LNCAP (cell line): ENCODE measurements around the gene SETD2.

Experiments used
- TF ChIP-seq, protein P1 (sequence below): fragments of 450-650 bp; IDR thresholded peaks from 2 replicates; pipeline ENCODE4 v1.5.1; 2017; ENCODE audit warnings: mild to moderate bottlenecking

SETD2 gene

DNA sequence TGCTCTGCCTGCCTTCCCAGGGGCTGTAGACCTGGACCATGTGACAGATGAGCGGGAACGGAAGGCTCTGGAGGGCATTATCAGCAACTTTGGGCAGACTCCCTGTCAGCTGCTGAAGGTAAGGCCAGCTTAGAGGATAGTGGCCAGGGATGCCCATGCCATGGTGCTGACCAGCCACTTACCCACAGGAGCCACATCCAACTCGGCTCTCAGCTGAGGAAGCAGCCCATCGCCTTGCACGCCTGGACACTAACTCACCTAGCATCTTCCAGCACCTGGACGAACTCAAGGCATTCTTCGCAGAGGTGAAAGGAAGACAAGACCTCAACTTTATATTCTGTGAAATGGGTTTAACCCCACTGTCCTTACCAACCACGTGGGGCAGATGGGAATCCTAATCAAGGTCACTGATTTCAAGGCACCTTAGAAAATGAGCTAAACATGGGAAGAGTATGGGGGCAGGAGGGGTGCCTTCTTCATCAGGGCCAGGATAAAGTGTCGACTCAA is 157.7 kb downstream of the SETD2 start:
- TF ChIP-seq, protein P1, sequence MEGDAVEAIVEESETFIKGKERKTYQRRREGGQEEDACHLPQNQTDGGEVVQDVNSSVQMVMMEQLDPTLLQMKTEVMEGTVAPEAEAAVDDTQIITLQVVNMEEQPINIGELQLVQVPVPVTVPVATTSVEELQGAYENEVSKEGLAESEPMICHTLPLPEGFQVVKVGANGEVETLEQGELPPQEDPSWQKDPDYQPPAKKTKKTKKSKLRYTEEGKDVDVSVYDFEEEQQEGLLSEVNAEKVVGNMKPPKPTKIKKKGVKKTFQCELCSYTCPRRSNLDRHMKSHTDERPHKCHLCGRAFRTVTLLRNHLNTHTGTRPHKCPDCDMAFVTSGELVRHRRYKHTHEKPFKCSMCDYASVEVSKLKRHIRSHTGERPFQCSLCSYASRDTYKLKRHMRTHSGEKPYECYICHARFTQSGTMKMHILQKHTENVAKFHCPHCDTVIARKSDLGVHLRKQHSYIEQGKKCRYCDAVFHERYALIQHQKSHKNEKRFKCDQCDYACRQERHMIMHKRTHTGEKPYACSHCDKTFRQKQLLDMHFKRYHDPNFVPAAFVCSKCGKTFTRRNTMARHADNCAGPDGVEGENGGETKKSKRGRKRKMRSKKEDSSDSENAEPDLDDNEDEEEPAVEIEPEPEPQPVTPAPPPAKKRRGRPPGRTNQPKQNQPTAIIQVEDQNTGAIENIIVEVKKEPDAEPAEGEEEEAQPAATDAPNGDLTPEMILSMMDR: no peak

DNA sequence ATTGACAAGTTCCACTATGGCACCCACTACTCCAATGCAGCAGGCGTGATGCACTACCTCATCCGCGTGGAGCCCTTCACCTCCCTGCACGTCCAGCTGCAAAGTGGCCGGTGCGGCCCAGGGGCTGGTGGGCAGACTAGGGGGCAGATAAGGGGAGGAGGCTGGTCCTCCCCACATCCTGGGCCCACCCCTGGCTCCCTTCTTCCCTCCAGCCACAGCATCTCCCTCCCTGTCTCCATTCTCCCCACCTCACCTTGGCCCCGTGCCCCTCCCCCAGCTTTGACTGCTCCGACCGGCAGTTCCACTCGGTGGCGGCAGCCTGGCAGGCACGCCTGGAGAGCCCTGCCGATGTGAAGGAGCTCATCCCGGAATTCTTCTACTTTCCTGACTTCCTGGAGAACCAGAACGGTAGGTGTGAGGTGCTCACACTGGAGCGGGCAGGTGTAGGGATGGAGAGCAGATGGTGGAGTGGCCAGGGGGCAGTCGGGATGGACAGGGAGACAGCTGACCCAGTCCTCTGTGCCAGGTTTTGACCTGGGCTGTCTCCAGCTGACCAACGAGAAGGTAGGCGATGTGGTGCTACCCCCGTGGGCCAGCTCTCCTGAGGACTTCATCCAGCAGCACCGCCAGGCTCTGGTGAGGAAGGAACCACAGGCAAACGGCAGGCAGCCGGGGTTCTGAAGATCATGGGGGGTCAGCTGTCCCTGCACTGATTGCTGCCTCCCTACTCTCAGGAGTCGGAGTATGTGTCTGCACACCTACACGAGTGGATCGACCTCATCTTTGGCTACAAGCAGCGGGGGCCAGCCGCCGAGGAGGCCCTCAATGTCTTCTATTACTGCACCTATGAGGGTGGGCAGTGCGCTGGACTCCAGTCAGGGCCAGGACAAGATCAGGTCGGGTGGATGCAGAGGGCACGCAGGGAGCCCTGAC is 158.4 kb downstream of the SETD2 start:
- TF ChIP-seq, protein P1: no peak

DNA sequence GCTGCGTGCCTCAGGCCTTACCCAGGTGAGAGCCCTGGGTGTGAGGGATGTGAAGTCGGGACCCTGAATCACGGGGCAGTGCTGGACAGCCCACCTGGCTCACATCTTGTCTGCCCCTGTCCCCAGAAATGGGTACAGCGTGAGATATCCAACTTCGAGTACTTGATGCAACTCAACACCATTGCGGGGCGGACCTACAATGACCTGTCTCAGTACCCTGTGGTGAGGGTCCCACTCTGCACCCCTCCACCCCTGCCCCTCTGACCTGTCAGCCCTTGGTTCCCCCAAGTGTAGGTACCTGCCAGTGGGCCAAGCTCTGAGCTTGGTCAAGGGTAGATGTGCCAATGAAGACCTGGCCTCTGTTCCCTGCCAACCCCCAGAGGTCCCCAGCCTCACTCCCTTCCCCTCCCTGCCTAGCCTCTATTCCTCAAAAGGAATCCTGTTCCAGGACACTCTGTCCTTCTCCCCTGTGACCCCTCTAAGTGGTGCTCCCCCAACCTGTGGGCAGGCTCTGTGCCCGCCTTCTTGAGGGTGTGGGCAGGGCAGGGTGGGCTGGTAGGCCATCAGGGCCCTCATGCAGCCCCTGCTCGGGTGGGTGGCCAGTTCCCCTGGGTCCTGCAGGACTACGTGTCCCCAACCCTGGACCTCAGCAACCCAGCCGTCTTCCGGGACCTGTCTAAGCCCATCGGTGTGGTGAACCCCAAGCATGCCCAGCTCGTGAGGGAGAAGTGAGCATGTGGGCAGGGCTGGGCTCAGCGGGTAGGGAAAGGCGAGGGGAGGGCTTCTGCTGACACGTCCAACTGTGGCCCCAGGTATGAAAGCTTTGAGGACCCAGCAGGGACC is 159.3 kb downstream of the SETD2 start:
- TF ChIP-seq, protein P1: no peak

DNA sequence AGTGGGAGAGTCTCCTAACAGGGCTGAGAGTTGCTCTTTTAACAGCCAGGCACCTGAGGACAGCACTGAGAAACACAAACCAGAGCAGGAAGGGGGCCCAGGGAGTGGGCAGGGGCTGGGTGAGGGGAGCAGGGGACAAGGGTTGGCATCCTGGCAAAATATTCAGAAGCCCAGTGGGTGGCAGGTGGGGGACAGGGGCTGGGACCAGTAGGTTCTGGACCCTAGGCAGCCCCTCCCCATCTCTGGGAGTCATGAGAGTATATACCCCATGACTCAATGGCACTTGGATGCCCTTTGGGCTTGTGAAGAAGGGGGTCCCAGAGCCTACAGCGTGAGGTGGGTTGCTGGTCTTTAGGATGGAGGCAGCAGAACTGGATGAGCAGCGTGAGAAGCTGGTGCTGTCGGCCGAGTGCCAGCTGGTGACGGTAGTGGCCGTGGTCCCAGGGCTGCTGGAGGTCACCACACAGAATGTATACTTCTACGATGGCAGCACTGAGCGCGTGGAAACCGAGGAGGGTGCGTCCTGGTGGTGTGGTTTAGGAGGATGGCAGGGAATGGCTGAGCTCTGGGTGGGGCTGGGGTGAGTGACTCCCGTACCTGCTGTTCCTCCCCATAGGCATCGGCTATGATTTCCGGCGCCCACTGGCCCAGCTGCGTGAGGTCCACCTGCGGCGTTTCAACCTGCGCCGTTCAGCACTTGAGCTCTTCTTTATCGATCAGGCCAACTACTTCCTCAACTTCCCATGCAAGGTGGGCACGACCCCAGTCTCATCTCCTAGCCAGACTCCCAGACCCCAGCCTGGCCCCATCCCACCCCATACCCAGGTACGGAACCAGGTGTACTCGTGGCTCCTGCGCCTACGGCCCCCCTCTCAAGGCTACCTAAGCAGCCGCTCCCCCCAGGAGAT is 160.2 kb downstream of the SETD2 start:
- TF ChIP-seq, protein P1: no peak

DNA sequence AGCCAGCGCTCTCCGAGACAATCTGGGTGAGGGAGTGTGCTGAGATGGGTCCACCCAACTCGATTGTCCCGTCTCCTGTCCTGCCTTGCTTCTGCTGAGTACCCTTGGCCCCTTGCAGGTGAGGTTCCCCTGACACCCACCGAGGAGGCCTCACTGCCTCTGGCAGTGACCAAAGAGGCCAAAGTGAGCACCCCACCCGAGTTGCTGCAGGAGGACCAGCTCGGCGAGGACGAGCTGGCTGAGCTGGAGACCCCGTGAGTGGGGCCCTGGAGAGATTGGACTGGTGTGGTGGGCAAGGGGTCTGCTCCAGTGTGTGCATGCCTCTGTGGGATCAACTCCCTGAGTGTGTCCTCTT is 160.9 kb downstream of the SETD2 start:
- TF ChIP-seq, protein P1: no peak

DNA sequence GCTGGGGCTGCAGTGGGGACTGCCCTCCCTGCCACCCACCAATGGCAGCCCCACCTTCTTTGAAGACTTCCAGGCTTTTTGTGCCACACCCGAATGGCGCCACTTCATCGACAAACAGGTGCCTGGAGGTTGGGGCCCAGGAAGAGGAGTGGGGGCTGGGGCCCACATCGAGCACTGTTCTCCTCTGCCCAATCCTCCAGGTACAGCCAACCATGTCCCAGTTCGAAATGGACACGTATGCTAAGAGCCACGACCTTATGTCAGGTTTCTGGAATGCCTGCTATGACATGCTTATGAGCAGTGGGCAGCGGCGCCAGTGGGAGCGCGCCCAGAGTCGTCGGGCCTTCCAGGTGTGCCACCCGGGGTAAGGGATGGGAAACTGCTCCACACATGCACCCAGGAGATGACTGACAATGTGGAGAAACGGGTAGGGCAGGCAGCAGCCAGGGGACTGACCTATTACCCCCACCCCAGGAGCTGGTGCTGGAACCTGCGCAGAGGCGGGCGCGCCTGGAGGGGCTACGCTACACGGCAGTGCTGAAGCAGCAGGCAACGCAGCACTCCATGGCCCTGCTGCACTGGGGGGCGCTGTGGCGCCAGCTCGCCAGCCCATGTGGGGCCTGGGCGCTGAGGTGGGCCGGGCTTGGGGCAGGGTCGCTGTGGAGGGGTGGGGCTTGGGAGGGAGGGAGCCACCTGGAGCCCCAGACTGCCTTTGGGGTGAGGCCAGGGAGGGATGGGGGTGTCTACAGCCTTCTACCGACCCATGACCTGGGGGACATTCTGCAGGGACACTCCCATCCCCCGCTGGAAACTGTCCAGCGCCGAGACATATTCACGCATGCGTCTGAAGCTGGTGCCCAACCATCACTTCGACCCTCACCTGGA is 161.5 kb downstream of the SETD2 start:
- TF ChIP-seq, protein P1: no peak
